Measurements from ENCODE around the gene COLGALT1.
"Not testable (repeated sequence)": the region's sequence is repeated elsewhere in the genome, so short reads cannot be mapped to it uniquely, and the experiment has no call there.

The COLGALT1 gene

GRCh38 chr19:17534767-17535166 is 20.7 kb upstream of the COLGALT1 start:
- DNase-seq = no peak

GRCh38 chr19:17536955-17537354 is 18.5 kb upstream of the COLGALT1 start:
- no peak for DNase-seq

- no peak for DNase-seq
Measured at GRCh38 chr19:17538684-17539237, 16.7 kb upstream of the COLGALT1 start.

- peak; percentile 94 for DNase-seq
Measured at GRCh38 chr19:17539238-17540117, 16.0 kb upstream of the COLGALT1 start.

- DNase-seq = no peak
Measured at GRCh38 chr19:17540174-17540573, 15.3 kb upstream of the COLGALT1 start.

- no peak for DNase-seq
Measured at GRCh38 chr19:17541184-17541759, 14.2 kb upstream of the COLGALT1 start.

- DNase-seq = no peak
Measured at GRCh38 chr19:17542042-17542441, 13.4 kb upstream of the COLGALT1 start.

- DNase-seq = no peak
Measured at GRCh38 chr19:17542793-17543582, 12.5 kb upstream of the COLGALT1 start.

- no peak for DNase-seq
Measured at GRCh38 chr19:17543986-17544385, 11.5 kb upstream of the COLGALT1 start.

GRCh38 chr19:17544418-17544817 is 11.0 kb upstream of the COLGALT1 start:
- DNase-seq = no peak

- DNase-seq = no peak
Measured at GRCh38 chr19:17548145-17548544, 7.3 kb upstream of the COLGALT1 start.

GRCh38 chr19:17549085-17549740 is 6.2 kb upstream of the COLGALT1 start:
- no peak for DNase-seq

- no peak for DNase-seq
Measured at GRCh38 chr19:17550076-17550667, 5.3 kb upstream of the COLGALT1 start.

GRCh38 chr19:17552735-17553134 is 2.7 kb upstream of the COLGALT1 start:
- not testable (repeated sequence) for DNase-seq

- DNase-seq = no peak
Measured at GRCh38 chr19:17553256-17553655, 2.2 kb upstream of the COLGALT1 start.

GRCh38 chr19:17554968-17555479 is 425 bp upstream of the COLGALT1 start:
- no peak for DNase-seq

GRCh38 chr19:17555929-17556813 is 722 bp downstream of the COLGALT1 start:
- DNase-seq = no peak

GRCh38 chr19:17556995-17557394 is 1.5 kb downstream of the COLGALT1 start:
- no peak for DNase-seq

- no peak for DNase-seq
Measured at GRCh38 chr19:17557466-17557865, 2.0 kb downstream of the COLGALT1 start.

- no peak for DNase-seq
Measured at GRCh38 chr19:17560205-17560595, 4.8 kb downstream of the COLGALT1 start.

- DNase-seq = no peak
Measured at GRCh38 chr19:17562097-17562496, 6.6 kb downstream of the COLGALT1 start.

Measured in NCI-H774 (cell line).